HG03442 (cell line): ENCODE measurements around the gene ZFP57.
A peak's percentile ranks its signal among the peaks of the same experiment; 100 is the strongest.

Experiments used
- ATAC-seq: cut with Tn5 transposase; IDR thresholded peaks from one replicate; pipeline ENCODE4 v1.9.1; 2021; ENCODE audit warnings: mild to moderate bottlenecking, moderate library complexity; ENCODE audit not compliant: unreplicated experiment

ZFP57 gene

DNA sequence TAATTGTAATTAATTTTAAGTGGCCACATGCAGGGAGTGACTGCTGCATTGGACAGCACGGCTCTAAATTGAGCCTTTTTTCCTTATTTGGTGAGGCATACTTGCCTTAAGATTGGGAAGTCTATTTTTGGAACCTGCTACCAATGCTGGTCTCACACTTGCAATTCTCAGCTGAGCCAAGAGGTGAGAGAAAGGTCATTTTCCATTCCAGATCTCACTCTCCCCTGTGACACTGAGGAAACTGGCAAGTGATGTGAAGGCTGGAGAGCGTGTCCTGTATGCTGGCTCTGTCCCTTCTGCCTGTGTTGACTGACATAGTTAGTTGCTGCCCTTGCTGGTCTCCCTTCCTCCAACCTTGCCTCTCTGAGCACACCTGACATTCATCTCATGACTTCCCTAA lies 24.8 kb downstream of the ZFP57 start:
- ATAC-seq, result no peak

DNA sequence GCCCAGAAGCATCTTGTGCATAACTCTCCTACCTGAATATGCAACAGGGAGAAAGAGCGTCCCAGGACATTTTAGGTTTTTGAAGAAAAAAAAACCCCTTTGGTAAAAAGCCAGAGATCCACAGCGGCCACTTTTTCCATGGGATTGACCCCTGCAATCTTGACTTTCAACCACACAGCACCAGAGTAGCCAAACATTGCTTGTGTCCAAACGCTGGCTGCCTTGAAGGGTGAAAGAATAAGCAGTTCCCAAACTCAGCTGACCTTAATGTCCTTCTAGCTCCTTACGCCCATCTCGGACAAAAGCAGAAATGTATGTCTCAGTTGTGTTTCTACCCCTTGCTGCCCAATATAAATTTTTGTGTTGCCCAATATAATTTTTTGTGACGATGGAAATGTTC lies 25.3 kb downstream of the ZFP57 start:
- ATAC-seq, result no peak

DNA sequence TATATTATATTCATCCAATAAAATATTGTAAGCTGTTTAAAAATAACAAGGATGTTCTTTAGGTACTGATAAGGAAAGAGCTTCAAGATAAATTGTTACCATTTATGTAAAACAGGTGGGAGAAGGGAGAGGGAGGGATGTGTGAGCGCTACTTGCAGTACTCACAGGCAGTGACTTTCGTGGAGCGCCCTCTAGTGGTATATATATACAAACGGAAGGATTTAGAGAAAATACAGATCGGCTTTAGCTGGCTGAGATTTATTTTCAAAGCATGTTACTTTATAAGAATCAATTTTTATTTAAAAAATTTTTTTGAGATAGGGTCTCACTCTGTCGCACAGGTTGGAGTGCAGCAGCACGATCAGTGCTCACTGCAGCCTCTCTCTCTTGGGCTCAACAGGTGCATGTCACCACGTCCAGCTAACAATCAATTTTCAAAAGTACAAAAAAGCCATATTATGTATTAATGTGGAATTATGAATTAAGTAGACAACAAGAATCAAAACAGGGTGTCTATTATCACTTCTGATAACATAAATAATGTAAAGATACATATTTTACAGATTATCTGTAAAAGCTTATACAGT lies 27.4 kb downstream of the ZFP57 start:
- no peak for ATAC-seq

DNA sequence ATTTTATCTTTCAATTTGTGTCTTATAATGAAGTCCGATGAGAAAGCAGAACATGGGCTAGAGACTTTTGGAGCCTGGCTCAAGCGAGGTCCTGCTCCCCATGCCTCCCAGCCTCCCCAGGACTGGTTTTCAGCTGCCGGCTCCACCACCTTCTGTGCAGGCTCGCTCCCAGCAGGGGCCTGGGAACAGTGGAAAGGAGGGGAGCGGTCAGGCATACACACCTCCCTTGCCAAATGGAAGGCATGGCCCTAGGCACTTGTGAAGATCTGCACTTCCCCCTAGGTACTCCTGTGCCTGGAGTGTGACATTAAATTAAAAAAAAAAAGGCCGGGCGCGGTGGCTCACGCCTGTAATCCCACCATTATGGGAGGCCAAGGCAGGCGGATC lies 28.8 kb downstream of the ZFP57 start:
- ATAC-seq, result no peak

DNA sequence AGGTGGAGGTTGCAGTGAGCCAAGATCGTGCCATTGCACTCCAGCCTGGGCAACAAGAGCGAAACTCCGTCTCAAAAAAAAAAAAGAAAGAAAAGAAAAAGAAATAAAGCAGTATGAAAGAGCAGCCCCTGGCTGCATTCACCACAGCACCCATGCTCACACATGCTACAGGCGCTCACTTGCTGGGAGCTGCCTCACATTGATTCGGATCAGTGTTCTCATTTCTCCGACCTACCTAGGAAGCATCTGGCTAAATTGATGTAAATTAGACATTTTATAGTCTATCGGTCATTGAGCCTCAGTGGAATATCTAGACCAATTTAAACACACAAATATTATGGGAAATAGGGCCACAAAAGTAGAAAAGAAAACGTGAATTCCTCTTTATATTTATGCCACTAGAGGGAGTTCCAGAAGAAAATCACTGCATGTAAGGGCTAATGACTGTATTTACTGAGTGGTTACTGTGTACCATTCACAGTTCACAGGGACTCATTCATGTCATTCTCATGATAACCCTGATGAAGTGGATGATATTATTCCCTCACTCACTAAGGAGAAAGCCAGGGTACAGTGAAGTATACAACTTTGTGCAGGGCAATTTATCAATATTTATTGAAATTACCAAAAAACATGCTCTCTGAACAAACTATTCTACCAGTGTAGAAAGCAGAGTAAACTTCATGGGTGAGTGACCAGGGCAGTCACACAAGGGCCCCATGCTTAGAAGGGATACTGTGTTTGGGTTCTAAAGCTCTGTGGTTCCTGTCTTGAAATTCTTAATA lies 29.3 kb downstream of the ZFP57 start:
- no peak for ATAC-seq

DNA sequence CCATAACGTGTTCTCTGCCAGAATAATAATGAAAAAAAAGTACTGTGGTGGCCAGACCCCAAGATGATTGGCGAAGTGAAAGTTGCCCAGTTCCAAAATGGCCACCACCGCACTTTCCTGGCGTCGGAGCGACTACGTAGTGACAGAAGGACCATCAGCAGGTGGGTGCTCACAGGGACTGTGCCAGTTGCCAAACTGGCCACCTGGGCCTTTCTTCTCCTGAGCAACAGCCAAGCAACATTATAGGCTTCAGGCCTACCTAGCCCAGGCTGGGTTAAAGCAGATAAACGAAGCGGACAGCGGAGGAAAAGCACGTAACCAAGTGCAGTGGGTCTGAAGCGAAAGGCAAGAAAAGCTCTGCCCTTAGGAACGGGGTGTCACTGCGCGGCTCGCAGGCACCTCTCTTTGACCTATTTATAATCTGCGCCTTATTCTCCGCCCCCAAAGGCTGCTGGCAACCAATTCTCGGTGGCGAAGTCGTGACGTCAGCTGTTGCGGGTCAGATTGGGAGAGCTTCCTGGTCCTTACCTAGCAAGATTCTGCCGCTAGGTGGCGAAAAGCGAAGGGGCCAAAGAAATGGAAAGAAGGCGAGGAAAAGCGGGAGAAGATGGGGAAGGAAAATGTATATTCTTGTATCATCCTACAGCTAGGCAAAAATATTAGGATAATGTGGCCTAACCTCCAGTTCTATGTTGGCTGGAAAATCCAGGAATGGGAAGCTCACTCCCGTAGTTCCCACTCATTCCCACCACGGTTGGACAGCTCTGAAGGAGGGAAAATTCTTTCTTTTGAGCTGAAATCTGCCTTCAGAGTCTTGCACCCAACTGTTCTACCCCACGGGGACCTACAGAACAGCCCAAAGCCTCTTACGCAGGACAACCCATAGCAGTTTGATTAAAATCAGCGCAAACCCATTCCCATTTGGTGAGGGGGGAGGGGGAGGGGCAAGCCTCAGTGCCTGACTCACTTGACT lies 31.0 kb downstream of the ZFP57 start:
- ATAC-seq, result peak; percentile 96

DNA sequence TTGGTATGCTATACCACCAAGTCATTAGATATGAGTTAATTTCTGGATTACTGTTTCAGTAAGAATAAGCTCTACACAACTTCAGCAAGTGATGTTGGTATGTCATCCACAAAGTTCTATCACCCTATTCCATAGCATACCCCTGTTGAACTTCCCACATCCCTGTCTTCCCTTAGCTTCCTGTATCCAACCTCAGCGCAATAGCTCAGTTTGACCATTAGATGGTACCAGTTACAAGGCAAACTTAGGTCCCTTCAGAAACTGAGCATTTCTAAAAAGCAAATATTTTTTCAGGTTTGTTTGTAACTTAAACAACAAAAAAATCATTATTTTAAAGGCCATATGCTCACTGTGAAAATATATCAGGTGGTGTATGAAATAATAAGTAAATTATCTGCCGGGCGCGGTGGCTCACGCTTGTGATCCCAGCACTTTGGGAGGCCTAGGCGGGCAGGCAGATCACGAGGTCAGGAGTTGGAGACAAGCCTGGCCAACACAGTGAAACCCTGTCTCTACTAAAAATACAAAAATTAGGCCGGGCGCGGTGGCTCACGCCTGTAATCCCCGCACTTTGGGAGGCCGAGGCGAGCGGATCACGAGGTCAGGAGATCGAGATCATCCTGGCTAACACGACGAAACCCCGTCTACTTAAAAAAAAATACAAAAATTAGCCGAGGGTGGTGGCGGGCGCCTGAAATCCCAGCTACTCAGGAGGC lies 32.9 kb downstream of the ZFP57 start:
- ATAC-seq, result no peak

DNA sequence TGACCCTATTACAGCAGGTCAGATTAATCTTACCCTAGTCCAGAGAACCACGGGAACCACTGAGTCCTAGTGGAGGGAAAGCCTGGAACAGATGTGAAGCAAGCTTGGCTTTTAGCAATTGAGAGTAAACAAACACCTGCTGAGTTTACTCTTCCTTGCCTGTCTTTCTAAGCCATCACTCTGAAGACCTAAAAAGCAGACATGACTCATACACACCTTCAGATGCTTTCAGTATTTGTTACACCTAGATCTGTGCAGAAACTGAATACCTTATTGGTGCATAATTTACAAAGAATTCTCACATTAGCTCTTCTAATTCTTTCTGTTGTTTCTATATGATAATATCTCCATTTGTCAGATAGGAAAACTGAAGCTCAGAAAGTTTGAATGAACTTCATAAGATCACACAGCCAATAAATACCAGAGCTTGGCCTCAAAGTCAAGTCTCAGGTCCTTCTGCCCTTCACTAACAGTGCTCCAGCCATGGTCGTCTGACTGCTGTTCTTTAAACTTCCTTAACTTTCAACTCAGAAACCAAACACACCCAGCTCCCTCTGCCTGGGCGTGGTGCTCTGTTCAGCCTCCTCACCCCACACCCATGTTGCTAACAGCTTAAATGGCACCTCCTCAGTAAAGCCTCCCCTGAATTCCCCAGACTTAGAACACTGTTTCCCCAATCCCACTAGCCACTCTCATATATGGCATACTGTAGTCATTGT lies 39.4 kb downstream of the ZFP57 start:
- ATAC-seq, result no peak

DNA sequence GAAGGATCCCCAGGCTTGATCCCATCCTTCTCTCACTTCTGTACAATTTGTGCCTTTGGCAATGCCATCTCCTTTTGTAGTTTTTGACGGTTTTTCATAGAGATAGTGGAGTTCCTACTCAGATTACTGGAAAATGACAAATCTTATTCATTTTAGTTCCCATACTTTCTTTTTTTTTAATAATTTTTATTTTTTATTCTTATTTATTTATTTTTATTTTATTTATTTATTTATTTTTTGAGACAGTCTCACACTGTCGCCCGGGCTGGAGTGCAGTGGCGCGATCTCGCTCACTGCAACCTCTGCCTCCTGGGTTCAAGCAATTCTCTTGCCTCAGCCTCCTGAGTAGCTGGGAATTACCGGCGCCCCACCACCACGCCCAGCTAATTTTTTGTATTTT lies 43.7 kb downstream of the ZFP57 start:
- no peak for ATAC-seq

DNA sequence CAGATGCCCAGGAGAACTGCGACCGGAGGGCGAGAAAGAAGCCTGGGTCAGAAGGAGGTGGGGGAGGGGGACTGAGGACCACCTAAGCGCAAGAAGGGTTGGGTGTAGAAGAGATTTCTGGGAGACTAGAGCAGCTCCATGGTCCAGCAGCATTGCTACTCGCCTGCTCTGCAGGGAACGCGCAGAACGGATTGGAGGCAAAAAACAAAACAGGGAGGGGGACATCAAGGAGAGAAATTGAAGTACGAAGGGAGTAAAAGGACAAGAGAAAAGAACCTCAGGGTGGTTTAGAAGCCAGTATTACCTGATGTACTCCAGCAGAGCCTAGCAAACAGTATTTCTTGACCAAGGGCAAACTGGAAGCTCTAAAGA lies 47.4 kb downstream of the ZFP57 start:
- no peak for ATAC-seq

DNA sequence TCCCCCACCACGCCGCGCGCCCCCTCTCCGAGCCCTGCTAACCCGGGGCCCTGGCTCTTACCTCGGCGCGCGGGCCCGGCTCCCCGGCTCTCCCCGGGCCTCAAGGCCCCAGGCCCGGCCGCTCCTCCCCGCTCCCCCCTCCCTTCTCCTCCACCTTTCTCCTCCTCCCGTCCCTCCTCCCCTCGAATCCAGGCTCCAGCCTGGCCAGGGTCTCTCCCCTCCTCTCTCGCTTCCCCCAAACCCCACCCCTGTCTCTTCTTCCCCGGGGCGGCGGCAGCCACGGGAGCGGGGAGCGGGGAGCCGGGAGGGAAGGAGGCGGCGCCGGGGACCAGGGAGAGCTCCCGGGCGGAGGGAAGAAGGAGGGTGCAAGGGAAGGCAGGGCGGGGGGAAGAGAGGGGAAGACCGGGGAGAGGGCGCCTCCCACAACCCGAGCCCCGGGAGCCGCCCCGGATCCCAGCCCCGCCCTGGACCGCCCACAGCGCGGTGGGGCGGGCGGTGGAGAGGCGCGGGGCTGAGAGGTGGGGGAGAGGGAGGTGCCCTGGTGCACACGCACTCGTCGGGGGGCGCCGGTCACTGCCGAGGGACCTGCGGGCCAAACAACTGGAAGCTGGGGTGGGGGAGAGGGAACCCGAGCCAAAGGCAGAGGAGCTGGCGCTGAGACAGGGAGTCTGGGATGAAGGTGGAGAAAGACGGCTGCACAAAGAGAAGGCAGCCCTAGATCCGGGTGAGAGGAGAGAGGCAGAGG lies 48.0 kb downstream of the ZFP57 start, which contains the start of gene GABBR1:
TSS of gene GABBR1 (minus strand) at position 395 of the 745 bp plus-strand sequence. CDS start 798 bp downstream, outside the sequence.
- peak; percentile 69 for ATAC-seq

DNA sequence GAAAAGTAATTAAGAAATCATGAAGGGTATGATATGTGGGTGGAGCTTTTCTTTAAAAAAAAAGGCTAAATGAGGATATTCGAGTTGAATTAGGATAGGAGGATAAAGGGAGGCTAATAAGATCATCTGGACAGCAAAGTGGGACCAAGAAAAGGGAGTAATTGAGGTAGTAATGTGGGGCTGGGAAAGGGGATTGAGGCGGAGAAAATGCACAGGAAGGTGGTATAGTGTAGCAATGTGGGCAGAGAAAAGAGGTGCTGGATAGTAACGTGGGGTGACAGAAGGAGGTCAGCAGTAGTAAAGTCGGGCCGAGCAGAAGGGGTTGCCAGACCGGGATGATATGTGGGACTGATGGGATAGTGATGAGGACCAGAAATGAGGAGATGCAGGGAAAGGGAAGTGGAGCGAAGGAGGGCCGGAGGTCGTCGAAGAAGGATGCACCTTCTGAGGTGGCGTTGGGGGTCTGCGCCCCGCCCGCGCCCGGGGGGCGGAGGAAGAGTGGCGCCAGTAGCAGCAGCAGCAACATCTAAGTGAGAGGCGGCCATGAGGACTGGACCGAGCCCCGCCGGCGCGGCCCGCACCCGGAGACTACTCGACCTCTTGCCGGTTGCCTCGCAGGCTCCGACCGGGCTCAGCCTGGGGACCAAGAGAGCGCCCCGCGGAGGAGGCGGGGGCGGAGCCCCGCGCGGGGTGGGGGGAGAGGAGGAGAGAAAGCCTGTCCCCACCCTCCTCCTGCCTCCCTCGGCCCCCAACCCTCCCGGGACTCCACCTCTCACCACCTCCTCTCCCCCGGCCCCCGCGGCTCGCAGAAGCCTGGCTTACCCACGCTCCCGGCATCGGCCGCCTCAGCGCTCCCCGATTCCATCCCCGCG lies 48.9 kb downstream of the ZFP57 start:
- peak; percentile 31 for ATAC-seq

DNA sequence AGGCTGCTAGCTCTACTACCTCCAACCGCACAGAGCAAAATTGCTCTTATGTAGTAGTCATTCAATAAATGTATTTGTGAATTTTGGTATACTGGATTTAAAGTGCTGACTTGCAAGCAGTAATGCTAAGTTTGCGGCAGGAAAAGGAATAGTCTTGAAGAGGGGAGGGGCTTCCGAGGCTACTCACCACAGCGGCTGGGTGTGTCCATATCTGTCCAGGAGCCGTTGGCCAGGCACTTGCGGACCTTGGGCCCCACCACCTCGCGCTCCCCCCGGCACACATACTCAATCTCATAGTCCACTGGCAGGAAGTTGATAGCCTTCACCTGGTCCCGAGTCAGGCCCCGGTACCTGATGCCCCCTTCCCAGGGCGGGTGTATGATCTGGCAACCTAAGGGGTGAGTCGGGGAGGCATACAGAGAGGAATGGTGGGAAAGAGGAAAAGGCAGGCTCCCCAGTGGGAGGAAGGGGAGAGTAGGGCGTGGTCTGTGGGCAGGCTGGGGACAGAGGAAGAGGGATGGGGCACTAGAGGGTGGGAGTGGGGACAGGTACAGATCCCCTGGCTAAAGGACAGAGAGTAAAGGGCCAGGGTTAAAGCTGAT lies 49.6 kb downstream of the ZFP57 start:
- ATAC-seq, result no peak

DNA sequence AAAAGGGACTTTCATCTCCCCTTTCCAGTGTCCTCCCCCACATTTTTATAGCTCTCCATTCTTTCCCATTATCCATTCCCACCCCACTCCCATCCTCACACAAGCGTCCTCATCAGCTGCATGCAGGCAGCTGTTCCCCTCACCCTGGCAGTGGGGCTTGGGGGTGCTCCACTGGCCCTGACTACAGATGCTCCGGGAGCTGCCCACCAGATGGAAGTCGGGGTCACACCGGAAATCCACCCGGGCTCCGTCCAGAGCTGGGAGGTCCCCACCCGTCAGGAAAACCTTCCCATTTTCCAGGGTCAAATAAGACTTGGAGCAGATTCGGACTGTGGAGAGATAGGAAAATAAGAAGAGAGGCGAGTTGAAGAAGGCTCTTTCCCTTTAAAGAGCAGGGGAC lies 50.6 kb downstream of the ZFP57 start:
- ATAC-seq, result no peak

DNA sequence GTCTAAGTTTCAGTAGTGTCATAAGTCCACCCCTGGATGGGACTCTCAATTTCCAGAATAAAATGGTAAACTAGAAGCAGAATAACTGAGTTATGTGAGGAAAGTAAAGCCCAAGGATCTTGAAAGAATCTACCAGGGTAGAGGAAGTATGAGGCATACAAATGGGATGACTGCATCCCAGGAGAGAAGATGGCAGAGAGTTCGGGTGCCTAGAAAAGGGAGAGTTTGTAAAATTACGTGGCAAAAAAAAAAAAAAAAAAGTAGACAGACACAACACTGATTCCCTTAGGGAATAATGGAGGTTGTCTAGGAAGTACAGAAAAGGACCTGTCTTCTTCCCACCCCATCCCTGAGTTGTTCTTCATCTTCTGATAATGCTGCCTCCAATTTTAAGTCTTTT lies 51.4 kb downstream of the ZFP57 start:
- ATAC-seq, result no peak

DNA sequence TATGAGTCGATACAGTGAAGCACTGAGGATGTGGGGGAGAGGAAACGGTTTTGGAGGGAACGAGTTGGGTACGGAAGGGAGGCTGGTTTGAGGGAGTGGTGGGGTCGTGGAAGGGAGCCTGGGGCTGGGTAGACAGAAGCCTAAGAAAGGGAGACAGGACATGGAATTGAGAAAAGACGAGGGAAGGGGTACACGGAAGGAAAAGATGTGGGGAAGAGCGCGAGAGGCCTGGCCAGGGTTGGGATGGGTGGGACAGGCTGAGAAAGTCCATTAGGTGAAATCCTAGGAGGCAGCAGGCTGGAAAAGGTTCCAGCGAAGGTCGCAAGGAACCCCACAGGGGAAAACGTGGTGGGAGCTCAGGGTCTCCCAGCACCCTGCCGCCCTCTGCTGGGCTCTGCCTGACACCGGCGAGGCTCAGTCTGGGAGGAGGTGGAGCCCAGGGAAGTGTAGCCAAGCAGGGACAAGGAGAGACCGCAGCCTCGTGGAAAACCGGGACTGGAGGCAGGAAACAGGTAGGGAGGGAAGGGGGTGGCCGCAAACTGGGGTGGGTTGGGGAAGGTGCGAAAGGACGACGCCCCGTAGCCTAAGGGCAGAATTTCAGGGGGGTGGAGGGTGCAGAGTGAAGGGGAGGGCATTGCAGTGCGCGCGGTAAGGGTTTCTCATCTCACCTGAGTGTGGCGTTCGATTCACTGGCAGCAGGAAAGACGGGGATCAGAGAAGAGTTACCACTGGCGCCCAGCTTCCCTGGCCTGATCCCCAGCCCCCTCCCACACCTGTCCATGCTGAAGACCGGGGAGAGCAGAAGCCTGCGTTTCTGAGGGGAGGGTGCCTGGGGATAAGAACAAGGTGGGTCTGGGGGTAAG lies 52.3 kb downstream of the ZFP57 start:
- no peak for ATAC-seq

DNA sequence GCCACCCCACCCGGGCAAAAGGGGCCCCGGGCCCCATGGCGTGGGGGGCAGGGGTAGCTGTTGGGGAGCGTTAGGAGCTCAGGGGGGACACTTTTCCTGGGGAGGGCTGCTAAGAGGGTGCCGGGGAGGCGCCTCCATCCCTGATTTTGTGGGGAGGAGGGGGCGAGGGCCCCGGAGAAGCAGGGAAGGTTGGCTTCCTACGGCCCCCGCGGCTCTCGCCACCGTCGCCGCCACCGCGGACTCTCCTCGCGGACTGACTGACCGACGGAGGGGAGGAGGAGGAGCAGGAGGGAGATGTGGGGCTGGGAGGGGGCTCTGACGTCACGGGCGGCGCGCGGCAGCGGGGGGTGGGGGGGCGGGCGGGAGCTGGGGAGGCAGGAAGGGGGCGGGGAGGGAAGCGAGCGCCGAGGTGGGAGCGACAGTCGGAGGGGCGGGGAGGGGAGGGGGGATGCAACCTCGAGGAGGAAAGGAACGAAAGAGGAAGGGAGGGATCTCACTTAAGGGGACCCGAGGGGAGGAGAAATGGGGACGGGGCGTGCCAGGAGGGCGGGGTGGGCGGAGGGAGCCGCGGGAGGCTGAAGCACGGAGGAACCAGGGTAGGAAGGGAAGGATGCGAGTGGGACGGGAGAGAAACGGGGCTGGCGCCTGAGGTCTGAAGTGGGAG lies 53.1 kb downstream of the ZFP57 start:
- ATAC-seq, result no peak
